ENCODE data around the gene CCDC8. TPM values are rescaled to one million over a fixed set of nuclear protein-coding genes. Genes with fewer than 3 reads are reported as not detected.

Gene CCDC8
- total RNA-seq, 1 experiment from 2014 or later = not detected

DNA sequence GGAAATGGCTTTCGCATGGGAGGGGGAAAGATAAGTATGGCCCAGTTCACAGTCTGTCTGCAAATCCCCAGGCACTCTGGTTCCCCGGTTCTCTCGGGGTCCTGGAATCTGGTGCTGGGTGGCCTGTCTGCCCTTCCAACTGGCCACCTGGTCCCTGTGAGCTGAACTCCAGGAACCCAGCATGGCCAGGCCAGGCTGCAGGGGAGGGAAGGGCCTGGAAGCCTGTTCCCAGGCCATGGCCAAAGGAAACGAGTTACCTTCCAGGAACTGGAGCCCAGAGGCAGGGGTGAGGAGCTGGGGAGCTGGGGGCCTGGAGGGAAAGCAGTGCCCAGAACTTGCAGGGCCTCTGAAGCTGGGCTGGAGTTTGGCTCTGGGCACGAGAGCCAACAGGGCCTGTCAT, 34.5 kb upstream of the CCDC8 start:
- Mint-ChIP-seq H3K36me3 (ENCODE audit: insufficient read depth, unreplicated experiment) (no peaks in the 10 kb centered on the region), H3K9me3 (ENCODE audit: unreplicated experiment) (no peaks in the 10 kb centered on the region), H3K27me3 (ENCODE audit: insufficient read depth, unreplicated experiment) (no peaks in the 10 kb centered on the region), H3K4me3 (ENCODE audit: unreplicated experiment) (no peak overlapping the region), H3K4me1 (ENCODE audit: insufficient read depth, unreplicated experiment) (peaks cover 19% of the 10 kb centered on the region), H3K27ac (ENCODE audit: low read depth, unreplicated experiment) (no peak overlapping the region)
- ChIA-PET POLR2A (interaction anchor here (1.1 kb wide), 1 partner anchor 9 kb away, joined by 3 read pairs; no protein-coding TSS in a partner anchor), CTCF (interaction anchor here (1.2 kb wide), 1 partner anchor 13 kb away, joined by 3 read pairs; no protein-coding TSS in a partner anchor)
- no peak for DNase-seq (ENCODE audit: unreplicated experiment)
- no TSS peak for BruUV-seq (replicated peaks)
- TF ChIP-seq, protein P1, sequence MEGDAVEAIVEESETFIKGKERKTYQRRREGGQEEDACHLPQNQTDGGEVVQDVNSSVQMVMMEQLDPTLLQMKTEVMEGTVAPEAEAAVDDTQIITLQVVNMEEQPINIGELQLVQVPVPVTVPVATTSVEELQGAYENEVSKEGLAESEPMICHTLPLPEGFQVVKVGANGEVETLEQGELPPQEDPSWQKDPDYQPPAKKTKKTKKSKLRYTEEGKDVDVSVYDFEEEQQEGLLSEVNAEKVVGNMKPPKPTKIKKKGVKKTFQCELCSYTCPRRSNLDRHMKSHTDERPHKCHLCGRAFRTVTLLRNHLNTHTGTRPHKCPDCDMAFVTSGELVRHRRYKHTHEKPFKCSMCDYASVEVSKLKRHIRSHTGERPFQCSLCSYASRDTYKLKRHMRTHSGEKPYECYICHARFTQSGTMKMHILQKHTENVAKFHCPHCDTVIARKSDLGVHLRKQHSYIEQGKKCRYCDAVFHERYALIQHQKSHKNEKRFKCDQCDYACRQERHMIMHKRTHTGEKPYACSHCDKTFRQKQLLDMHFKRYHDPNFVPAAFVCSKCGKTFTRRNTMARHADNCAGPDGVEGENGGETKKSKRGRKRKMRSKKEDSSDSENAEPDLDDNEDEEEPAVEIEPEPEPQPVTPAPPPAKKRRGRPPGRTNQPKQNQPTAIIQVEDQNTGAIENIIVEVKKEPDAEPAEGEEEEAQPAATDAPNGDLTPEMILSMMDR (IDR thresholded peaks at IDR 0.05; ENCODE audit: unreplicated experiment) = no peak
- intact Hi-C loops (cut with micrococcal nuclease) = no loop called here

DNA sequence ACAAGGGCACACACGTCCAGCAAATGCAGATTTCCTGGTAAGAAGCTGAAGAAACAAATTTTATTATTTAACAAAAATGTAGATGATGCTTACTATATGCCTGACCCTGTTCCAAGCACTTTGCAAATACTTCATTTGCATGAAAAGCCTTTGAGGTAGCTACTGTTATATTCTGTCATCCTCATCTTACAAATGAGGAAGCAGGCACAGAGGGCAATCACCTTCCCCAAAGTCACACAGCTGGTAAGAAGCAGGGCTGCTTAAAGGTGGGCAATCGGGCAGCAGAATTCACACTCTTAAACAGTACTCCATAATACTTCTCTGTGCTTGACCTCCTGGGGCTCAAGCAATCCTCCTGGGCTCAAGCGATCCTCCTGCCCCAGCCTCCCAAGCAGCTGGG, 33.6 kb upstream of the CCDC8 start:
- no TSS peak for BruUV-seq (replicated peaks)
- H3K36me3 Mint-ChIP-seq (ENCODE audit: insufficient read depth, unreplicated experiment) = no peaks in the 10 kb centered on the region
- POLR2A ChIA-PET = interaction anchor here (1.1 kb wide), 1 partner anchor 10 kb away, joined by 3 read pairs; no protein-coding TSS in a partner anchor

DNA sequence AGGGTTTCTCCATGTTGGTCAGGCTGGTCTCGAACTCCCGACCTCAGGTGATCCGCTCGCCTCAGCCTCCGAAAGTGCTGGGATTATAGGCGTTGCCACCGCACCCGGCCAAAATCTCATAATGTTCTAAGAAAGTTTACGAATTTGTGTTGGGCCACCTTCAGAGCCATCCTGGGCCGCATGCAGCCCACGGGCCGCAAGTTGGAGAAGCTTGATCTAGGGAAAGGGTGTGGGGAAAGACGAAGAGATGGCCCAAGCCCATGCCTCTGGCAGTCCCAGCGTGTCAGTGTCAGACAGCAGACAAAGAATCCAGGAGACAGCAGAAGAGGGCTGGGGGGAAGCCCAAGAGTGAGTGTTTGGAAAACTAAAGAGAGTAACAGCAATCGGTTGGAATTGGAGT, 32.7 kb upstream of the CCDC8 start:
- H3K27me3 Mint-ChIP-seq (ENCODE audit: insufficient read depth, unreplicated experiment) = no peaks in the 10 kb centered on the region
- TF ChIP-seq, protein P1 (IDR thresholded peaks at IDR 0.05; ENCODE audit: unreplicated experiment) = no peak
- BruUV-seq (replicated peaks) = no TSS peak
- H3K36me3 Mint-ChIP-seq (ENCODE audit: insufficient read depth, unreplicated experiment) = no peaks in the 10 kb centered on the region
- ChIA-PET POLR2A (interaction anchor here (0.9 kb wide), 1 partner anchor 28 kb away, joined by 4 read pairs; no protein-coding TSS in a partner anchor), CTCF (interaction anchor here (0.6 kb wide), 2 partner anchors 188 to 1841 kb away, joined by 3 to 5 read pairs; no protein-coding TSS in a partner anchor)
- H3K4me3 Mint-ChIP-seq (ENCODE audit: unreplicated experiment) = no peak overlapping the region
- H3K4me1 Mint-ChIP-seq (ENCODE audit: insufficient read depth, unreplicated experiment) = peaks cover 11% of the 10 kb centered on the region
- intact Hi-C loops (cut with micrococcal nuclease) = no loop called here
- H3K9me3 Mint-ChIP-seq (ENCODE audit: unreplicated experiment) = no peaks in the 10 kb centered on the region
- H3K27ac Mint-ChIP-seq (ENCODE audit: low read depth, unreplicated experiment) = no peak overlapping the region
- DNase-seq (ENCODE audit: unreplicated experiment) = no peak

More for the DNA sequence above, 33.6 kb upstream of the CCDC8 start:
- intact Hi-C loops (cut with micrococcal nuclease) = no loop called here
- Mint-ChIP-seq H3K27me3 (ENCODE audit: insufficient read depth, unreplicated experiment) (no peaks in the 10 kb centered on the region), H3K4me3 (ENCODE audit: unreplicated experiment) (no peak overlapping the region), H3K27ac (ENCODE audit: low read depth, unreplicated experiment) (no peak overlapping the region), H3K9me3 (ENCODE audit: unreplicated experiment) (no peaks in the 10 kb centered on the region), H3K4me1 (ENCODE audit: insufficient read depth, unreplicated experiment) (peaks cover 20% of the 10 kb centered on the region)
- no peak for DNase-seq (ENCODE audit: unreplicated experiment)
- CTCF ChIA-PET = no interaction called here
- TF ChIP-seq, protein P1 (IDR thresholded peaks at IDR 0.05; ENCODE audit: unreplicated experiment) = no peak

DNA sequence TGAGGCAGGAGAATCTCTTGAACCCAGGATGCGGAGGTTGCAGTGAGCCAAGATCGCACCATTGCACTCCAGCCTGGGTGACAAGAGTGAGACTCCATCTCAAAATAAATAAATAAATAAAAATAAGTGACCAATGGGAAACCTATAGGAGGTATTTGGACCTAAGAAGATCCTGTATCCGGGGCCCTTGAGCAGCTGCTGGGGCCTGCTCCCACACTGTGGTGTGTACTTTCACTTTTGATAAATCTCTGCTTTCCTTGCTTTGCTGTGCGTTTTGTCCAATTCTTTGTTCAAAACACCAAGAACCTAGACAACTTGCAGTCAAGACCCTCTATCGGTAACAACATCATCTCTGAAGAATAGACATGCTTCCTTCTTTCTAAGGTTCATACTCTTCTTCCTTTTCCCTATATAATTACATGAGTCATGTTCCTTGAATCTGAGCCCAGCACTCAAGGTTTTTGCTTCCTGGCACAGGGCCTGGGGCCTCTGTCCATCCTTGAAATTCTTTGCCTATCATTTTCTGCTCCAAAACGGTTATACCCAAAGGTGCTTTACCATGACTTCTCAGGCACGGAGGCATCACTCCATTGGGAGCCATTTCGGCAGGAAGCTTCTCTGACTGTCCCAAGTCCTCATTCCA, 29.6 kb upstream of the CCDC8 start:
- TF ChIP-seq, protein P1 (IDR thresholded peaks at IDR 0.05; ENCODE audit: unreplicated experiment) = no peak
- DNase-seq (ENCODE audit: unreplicated experiment) = peak; percentile 88
- BruUV-seq (replicated peaks) = no TSS peak
- ChIA-PET POLR2A (interaction anchor here (1.1 to 2.5 kb wide), 5 partner anchors 8 to 37 kb away, joined by 3 to 17 read pairs (median 7); no protein-coding TSS in a partner anchor), CTCF (interaction anchor here (0.5 to 1.5 kb wide), 2 partner anchors 44 kb away, joined by 3 to 4 read pairs; no protein-coding TSS in a partner anchor)
- no peak overlapping the region for H3K4me3 Mint-ChIP-seq (ENCODE audit: unreplicated experiment)
- no peaks in the 10 kb centered on the region for H3K36me3 Mint-ChIP-seq (ENCODE audit: insufficient read depth, unreplicated experiment)
- H3K9me3 Mint-ChIP-seq (ENCODE audit: unreplicated experiment) = no peaks in the 10 kb centered on the region
- H3K27ac Mint-ChIP-seq (ENCODE audit: low read depth, unreplicated experiment) = no peak overlapping the region
- no peaks in the 10 kb centered on the region for H3K27me3 Mint-ChIP-seq (ENCODE audit: insufficient read depth, unreplicated experiment)
- intact Hi-C loops (cut with micrococcal nuclease) = no loop called here
- H3K4me1 Mint-ChIP-seq (ENCODE audit: insufficient read depth, unreplicated experiment) = peaks cover 8% of the 10 kb centered on the region
